WTC11 (cell line): ENCODE results near the gene SPRING1. TPM values are rescaled to one million over a fixed set of nuclear protein-coding genes. Genes with fewer than 3 reads are reported as not detected.

Experiments used
- ATAC-seq: fragments of 200-7000 bp; cut with Tn5 transposase; 2 replicates; pipeline ENCODE4 v1.10.0; 2021; ENCODE audit warnings: mild to moderate bottlenecking, moderate library complexity
- CTCF ChIA-PET: fragments of 300-600 bp; sonication (Branson Sonifier 250); formaldehyde crosslinking; loops from one replicate; lab custom pipeline; 2021; ENCODE audit warnings: antibody characterized with exemption; lab: Charles Lee
- POLR2A ChIA-PET: fragments of 350-600 bp; sonication (Branson Sonifier 250); formaldehyde crosslinking; loops from one replicate; lab custom pipeline; 2021; ENCODE audit warnings: antibody characterized with exemption; lab: Charles Lee
- DNase-seq: peaks from one replicate; pipeline ENCODE4 v3.0.0; 2021; ENCODE audit warnings: low spot score
- H3K27ac Mint-ChIP-seq: 2 replicates; pipeline ENCODE4 v1.8.0; 2021; ENCODE audit warnings: mixed read lengths
- H3K27me3 Mint-ChIP-seq: 2 replicates; pipeline ENCODE4 v1.8.0; 2021; ENCODE audit warnings: low read depth, mild to moderate bottlenecking, moderate library complexity, mixed read lengths
- H3K36me3 Mint-ChIP-seq: 2 replicates; pipeline ENCODE4 v1.8.0; 2021; ENCODE audit warnings: mixed read lengths
- H3K4me1 Mint-ChIP-seq: 2 replicates; pipeline ENCODE4 v1.8.0; 2022; ENCODE audit warnings: mixed read lengths
- H3K4me3 Mint-ChIP-seq: 2 replicates; pipeline ENCODE4 v1.8.0; 2021; ENCODE audit warnings: mild to moderate bottlenecking, moderate library complexity, mixed read lengths
- H3K9me3 Mint-ChIP-seq: 2 replicates; pipeline ENCODE4 v1.8.0; 2021; ENCODE audit warnings: mixed read lengths
- ATF1 ChIP-seq: sonication (generic); formaldehyde crosslinking; IDR thresholded peaks from 2 replicates; pipeline ENCODE4 v1.8.1; 2023; ENCODE audit warnings: mild to moderate bottlenecking, moderate library complexity, missing genetic modification reagents
- EMX1 ChIP-seq: fragments of 250-450 bp; sonication (Bioruptor Pico); IDR thresholded peaks from 2 replicates; pipeline ENCODE4 v1.8.0; 2021; ENCODE audit warnings: mild to moderate bottlenecking
- GRHL2 ChIP-seq: fragments of 250-450 bp; sonication (Bioruptor Pico); IDR thresholded peaks from 2 replicates; pipeline ENCODE4 v1.8.0; 2022; ENCODE audit warnings: mild to moderate bottlenecking, moderate library complexity; ENCODE audit not compliant: insufficient replicate concordance, severe bottlenecking
- GTF2I ChIP-seq: fragments of 250-450 bp; sonication (Bioruptor Pico); conservative IDR thresholded peaks from 2 replicates; pipeline ENCODE4 v1.4.0; 2021; ENCODE audit warnings: mild to moderate bottlenecking
- JUN ChIP-seq: sonication (generic); formaldehyde crosslinking; IDR thresholded peaks from 2 replicates; pipeline ENCODE4 v1.8.0; 2023; ENCODE audit warnings: mild to moderate bottlenecking, missing genetic modification reagents
- SMAD3 ChIP-seq: sonication (generic); formaldehyde crosslinking; IDR thresholded peaks from 2 replicates; pipeline ENCODE4 v1.8.0; 2022; ENCODE audit warnings: missing genetic modification reagents, mild to moderate bottlenecking, borderline replicate concordance
- SP1 ChIP-seq: sonication (generic); formaldehyde crosslinking; conservative IDR thresholded peaks from 2 replicates; pipeline ENCODE4 v1.8.1; 2022; ENCODE audit warnings: missing genetic modification reagents
- total RNA-seq: library from RNA; stranded (reverse); gene quantifications from 3 replicates; pipeline ENCODE4 v1.2.3, GENCODE V29; 2021
- TF ChIP-seq, protein P1 (sequence below): sonication (generic); formaldehyde crosslinking; IDR thresholded peaks from 2 replicates; pipeline ENCODE4 v1.8.0; 2022; ENCODE audit warnings: mild to moderate bottlenecking, missing genetic modification reagents
- TF ChIP-seq, protein P2 (sequence below): sonication (generic); formaldehyde crosslinking; IDR thresholded peaks from 2 replicates; pipeline ENCODE4 v1.8.0; 2023; ENCODE audit warnings: mild to moderate bottlenecking, missing genetic modification reagents
- TF ChIP-seq, protein P3 (sequence below): sonication (generic); formaldehyde crosslinking; IDR thresholded peaks from 2 replicates; pipeline ENCODE4 v1.8.0; 2023; ENCODE audit warnings: missing genetic modification reagents, mild to moderate bottlenecking, borderline replicate concordance
- TF ChIP-seq, protein P4 (sequence below): fragments of 200-600 bp; IDR thresholded peaks from 2 replicates; pipeline ENCODE4 v1.8.0; 2022; ENCODE audit warnings: antibody characterized with exemption
- TF ChIP-seq, protein P5 (sequence below): sonication (generic); formaldehyde crosslinking; IDR thresholded peaks from 2 replicates; pipeline ENCODE4 v1.8.1; 2023; ENCODE audit warnings: mild to moderate bottlenecking, missing genetic modification reagents
- TF ChIP-seq, protein P6 (sequence below): fragments of 250-450 bp; sonication (Bioruptor Pico); IDR thresholded peaks from 2 replicates; pipeline ENCODE4 v2.1.2; 2022; ENCODE audit warnings: mild to moderate bottlenecking, moderate library complexity
- TF ChIP-seq, protein P7 (sequence below): sonication (generic); formaldehyde crosslinking; conservative IDR thresholded peaks from 2 replicates; pipeline ENCODE4 v1.8.1; 2022; ENCODE audit warnings: mild to moderate bottlenecking, missing genetic modification reagents

The SPRING1 gene
- total RNA-seq, 1 experiment from 2014 or later = 46.1 TPM

DNA sequence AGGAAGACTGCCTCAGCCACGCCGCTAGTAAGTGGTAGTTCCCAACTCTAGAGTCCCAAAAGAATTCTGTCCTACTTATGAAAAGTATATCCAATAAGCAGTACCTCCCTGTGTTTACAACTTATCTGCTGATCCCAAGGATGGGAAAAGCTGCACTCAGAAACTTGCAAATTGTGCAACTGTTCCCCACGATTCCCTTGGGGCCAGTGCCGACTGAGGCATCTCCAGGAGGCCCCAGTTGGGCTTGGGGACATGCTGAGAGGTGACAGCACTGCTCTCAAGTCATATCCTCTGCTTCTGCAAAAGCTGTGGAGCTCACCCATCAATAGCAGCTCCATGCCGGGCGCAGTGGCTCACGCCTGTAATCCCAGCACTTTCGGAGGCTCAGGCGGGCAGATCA lies 23.7 kb downstream of the SPRING1 start:
- Mint-ChIP-seq H3K36me3 (peaks cover 21% of the 10 kb centered on the region), H3K9me3 (no peaks in the 10 kb centered on the region), H3K27ac (no peak overlapping the region), H3K4me3 (no peak overlapping the region), H3K4me1 (peaks cover 15% of the 10 kb centered on the region), H3K27me3 (peaks cover 6% of the 10 kb centered on the region)
- ChIA-PET POLR2A (no interaction called here), CTCF (interaction anchor here (0.6 to 1.1 kb wide), 2 partner anchors 17 to 409 kb away, joined by 3 read pairs; no protein-coding TSS in a partner anchor)
- no peak for TF ChIP-seq SMAD3 (CRISPR knock-in tag)
- TF ChIP-seq, protein P1, sequence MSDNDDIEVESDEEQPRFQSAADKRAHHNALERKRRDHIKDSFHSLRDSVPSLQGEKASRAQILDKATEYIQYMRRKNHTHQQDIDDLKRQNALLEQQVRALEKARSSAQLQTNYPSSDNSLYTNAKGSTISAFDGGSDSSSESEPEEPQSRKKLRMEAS (CRISPR knock-in tag) = no peak
- TF ChIP-seq, protein P2, sequence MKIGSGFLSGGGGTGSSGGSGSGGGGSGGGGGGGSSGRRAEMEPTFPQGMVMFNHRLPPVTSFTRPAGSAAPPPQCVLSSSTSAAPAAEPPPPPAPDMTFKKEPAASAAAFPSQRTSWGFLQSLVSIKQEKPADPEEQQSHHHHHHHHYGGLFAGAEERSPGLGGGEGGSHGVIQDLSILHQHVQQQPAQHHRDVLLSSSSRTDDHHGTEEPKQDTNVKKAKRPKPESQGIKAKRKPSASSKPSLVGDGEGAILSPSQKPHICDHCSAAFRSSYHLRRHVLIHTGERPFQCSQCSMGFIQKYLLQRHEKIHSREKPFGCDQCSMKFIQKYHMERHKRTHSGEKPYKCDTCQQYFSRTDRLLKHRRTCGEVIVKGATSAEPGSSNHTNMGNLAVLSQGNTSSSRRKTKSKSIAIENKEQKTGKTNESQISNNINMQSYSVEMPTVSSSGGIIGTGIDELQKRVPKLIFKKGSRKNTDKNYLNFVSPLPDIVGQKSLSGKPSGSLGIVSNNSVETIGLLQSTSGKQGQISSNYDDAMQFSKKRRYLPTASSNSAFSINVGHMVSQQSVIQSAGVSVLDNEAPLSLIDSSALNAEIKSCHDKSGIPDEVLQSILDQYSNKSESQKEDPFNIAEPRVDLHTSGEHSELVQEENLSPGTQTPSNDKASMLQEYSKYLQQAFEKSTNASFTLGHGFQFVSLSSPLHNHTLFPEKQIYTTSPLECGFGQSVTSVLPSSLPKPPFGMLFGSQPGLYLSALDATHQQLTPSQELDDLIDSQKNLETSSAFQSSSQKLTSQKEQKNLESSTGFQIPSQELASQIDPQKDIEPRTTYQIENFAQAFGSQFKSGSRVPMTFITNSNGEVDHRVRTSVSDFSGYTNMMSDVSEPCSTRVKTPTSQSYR = no peak
- TF ChIP-seq, protein P3, sequence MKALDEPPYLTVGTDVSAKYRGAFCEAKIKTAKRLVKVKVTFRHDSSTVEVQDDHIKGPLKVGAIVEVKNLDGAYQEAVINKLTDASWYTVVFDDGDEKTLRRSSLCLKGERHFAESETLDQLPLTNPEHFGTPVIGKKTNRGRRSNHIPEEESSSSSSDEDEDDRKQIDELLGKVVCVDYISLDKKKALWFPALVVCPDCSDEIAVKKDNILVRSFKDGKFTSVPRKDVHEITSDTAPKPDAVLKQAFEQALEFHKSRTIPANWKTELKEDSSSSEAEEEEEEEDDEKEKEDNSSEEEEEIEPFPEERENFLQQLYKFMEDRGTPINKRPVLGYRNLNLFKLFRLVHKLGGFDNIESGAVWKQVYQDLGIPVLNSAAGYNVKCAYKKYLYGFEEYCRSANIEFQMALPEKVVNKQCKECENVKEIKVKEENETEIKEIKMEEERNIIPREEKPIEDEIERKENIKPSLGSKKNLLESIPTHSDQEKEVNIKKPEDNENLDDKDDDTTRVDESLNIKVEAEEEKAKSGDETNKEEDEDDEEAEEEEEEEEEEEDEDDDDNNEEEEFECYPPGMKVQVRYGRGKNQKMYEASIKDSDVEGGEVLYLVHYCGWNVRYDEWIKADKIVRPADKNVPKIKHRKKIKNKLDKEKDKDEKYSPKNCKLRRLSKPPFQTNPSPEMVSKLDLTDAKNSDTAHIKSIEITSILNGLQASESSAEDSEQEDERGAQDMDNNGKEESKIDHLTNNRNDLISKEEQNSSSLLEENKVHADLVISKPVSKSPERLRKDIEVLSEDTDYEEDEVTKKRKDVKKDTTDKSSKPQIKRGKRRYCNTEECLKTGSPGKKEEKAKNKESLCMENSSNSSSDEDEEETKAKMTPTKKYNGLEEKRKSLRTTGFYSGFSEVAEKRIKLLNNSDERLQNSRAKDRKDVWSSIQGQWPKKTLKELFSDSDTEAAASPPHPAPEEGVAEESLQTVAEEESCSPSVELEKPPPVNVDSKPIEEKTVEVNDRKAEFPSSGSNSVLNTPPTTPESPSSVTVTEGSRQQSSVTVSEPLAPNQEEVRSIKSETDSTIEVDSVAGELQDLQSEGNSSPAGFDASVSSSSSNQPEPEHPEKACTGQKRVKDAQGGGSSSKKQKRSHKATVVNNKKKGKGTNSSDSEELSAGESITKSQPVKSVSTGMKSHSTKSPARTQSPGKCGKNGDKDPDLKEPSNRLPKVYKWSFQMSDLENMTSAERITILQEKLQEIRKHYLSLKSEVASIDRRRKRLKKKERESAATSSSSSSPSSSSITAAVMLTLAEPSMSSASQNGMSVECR (CRISPR knock-in tag) = no peak
- TF ChIP-seq JUN = no peak
- TF ChIP-seq, protein P4, sequence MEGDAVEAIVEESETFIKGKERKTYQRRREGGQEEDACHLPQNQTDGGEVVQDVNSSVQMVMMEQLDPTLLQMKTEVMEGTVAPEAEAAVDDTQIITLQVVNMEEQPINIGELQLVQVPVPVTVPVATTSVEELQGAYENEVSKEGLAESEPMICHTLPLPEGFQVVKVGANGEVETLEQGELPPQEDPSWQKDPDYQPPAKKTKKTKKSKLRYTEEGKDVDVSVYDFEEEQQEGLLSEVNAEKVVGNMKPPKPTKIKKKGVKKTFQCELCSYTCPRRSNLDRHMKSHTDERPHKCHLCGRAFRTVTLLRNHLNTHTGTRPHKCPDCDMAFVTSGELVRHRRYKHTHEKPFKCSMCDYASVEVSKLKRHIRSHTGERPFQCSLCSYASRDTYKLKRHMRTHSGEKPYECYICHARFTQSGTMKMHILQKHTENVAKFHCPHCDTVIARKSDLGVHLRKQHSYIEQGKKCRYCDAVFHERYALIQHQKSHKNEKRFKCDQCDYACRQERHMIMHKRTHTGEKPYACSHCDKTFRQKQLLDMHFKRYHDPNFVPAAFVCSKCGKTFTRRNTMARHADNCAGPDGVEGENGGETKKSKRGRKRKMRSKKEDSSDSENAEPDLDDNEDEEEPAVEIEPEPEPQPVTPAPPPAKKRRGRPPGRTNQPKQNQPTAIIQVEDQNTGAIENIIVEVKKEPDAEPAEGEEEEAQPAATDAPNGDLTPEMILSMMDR = no peak
- TF ChIP-seq, protein P5, sequence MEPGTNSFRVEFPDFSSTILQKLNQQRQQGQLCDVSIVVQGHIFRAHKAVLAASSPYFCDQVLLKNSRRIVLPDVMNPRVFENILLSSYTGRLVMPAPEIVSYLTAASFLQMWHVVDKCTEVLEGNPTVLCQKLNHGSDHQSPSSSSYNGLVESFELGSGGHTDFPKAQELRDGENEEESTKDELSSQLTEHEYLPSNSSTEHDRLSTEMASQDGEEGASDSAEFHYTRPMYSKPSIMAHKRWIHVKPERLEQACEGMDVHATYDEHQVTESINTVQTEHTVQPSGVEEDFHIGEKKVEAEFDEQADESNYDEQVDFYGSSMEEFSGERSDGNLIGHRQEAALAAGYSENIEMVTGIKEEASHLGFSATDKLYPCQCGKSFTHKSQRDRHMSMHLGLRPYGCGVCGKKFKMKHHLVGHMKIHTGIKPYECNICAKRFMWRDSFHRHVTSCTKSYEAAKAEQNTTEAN = no peak
- TF ChIP-seq, protein P6, sequence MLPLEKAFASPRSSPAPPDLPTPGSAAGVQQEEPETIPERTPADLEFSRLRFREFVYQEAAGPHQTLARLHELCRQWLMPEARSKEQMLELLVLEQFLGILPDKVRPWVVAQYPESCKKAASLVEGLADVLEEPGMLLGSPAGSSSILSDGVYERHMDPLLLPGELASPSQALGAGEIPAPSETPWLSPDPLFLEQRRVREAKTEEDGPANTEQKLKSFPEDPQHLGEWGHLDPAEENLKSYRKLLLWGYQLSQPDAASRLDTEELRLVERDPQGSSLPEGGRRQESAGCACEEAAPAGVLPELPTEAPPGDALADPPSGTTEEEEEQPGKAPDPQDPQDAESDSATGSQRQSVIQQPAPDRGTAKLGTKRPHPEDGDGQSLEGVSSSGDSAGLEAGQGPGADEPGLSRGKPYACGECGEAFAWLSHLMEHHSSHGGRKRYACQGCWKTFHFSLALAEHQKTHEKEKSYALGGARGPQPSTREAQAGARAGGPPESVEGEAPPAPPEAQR (CRISPR knock-in tag) = no peak
- no peak for TF ChIP-seq EMX1
- TF ChIP-seq ATF1 (CRISPR knock-in tag) = no peak
- TF ChIP-seq, protein P7, sequence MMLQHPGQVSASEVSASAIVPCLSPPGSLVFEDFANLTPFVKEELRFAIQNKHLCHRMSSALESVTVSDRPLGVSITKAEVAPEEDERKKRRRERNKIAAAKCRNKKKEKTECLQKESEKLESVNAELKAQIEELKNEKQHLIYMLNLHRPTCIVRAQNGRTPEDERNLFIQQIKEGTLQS = no peak
- ATAC-seq (no peak), DNase-seq (no peak)

DNA sequence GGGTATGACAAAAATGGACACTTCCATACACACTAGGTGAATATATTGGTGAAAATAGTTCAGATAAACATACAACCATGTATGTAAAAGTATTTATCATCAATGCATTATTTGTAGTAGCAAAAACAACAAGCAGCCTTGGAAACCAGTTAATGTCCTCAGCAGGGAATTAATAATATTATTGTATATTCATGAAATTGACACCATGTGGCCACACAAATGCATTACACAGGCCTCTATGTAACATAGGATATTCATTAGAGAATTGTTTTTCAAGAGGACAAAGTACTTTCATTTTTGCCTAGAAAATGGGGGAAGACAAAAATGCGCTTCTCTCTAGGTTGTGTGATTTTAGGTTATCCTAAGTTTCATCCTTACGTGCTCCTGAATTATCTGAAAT lies 24.3 kb downstream of the SPRING1 start:
- no peak for ATAC-seq
- peaks cover 21% of the 10 kb centered on the region for H3K36me3 Mint-ChIP-seq
- DNase-seq = no peak
- H3K4me3 Mint-ChIP-seq = no peak overlapping the region
- peaks cover 7% of the 10 kb centered on the region for H3K27me3 Mint-ChIP-seq
- ChIA-PET POLR2A (no interaction called here), CTCF (interaction anchor here (1.1 kb wide), 1 partner anchor 16 kb away, joined by 3 read pairs; no protein-coding TSS in a partner anchor)
- TF ChIP-seq GTF2I (no peak), SP1 (CRISPR knock-in tag) (no peak), GRHL2 (CRISPR knock-in tag) (no peak)
- TF ChIP-seq, protein P4 = no peak
- H3K4me1 Mint-ChIP-seq = peaks cover 17% of the 10 kb centered on the region
- no peaks in the 10 kb centered on the region for H3K9me3 Mint-ChIP-seq
- H3K27ac Mint-ChIP-seq = no peak overlapping the region
